ENCODE data around the gene ERBB4.

Gene ERBB4

GRCh38 chr2:211981451-211981850, 557.2 kb downstream of the ERBB4 start:
- DNase-seq = no peak

- DNase-seq = no peak
These were observed 562.5 kb downstream of the ERBB4 start for GRCh38 chr2:211976076-211976475.

GRCh38 chr2:211967234-211967633, 571.4 kb downstream of the ERBB4 start:
- no peak for DNase-seq

- DNase-seq = no peak
These were observed 574.6 kb downstream of the ERBB4 start for GRCh38 chr2:211963969-211964368.

GRCh38 chr2:211957799-211958198, 580.8 kb downstream of the ERBB4 start:
- no peak for DNase-seq

- no peak for DNase-seq
These were observed 583.0 kb downstream of the ERBB4 start for GRCh38 chr2:211955648-211956047.

- no peak for DNase-seq
These were observed 589.7 kb downstream of the ERBB4 start for GRCh38 chr2:211948932-211949331.

GRCh38 chr2:211946960-211947359, 591.6 kb downstream of the ERBB4 start:
- no peak for DNase-seq

GRCh38 chr2:211944572-211944971, 594.0 kb downstream of the ERBB4 start:
- DNase-seq = no peak

- DNase-seq = no peak
These were observed 596.4 kb downstream of the ERBB4 start for GRCh38 chr2:211942153-211942552.

GRCh38 chr2:211941216-211941747, 597.3 kb downstream of the ERBB4 start:
- DNase-seq = no peak

GRCh38 chr2:211939177-211939576, 599.4 kb downstream of the ERBB4 start:
- no peak for DNase-seq

- no peak for DNase-seq
These were observed 603.8 kb downstream of the ERBB4 start for GRCh38 chr2:211934811-211935210.

GRCh38 chr2:211931314-211931713, 607.3 kb downstream of the ERBB4 start:
- no peak for DNase-seq

GRCh38 chr2:211930331-211930730, 608.3 kb downstream of the ERBB4 start:
- DNase-seq = no peak

GRCh38 chr2:211928201-211928600, 610.4 kb downstream of the ERBB4 start:
- no peak for DNase-seq

GRCh38 chr2:211923019-211923418, 615.6 kb downstream of the ERBB4 start:
- no peak for DNase-seq

GRCh38 chr2:211903961-211904360, 634.6 kb downstream of the ERBB4 start:
- DNase-seq = no peak

- no peak for DNase-seq
These were observed 637.3 kb downstream of the ERBB4 start for GRCh38 chr2:211901226-211901846.

GRCh38 chr2:211900518-211900917, 638.1 kb downstream of the ERBB4 start:
- DNase-seq = no peak

GRCh38 chr2:211900000-211900399, 638.6 kb downstream of the ERBB4 start:
- DNase-seq = no peak

- no peak for DNase-seq
These were observed 639.9 kb downstream of the ERBB4 start for GRCh38 chr2:211898702-211899101.

- no peak for DNase-seq
These were observed 657.2 kb downstream of the ERBB4 start for GRCh38 chr2:211881449-211881848.

GRCh38 chr2:211879323-211879722, 659.3 kb downstream of the ERBB4 start:
- no peak for DNase-seq

- no peak for DNase-seq
These were observed 661.5 kb downstream of the ERBB4 start for GRCh38 chr2:211877061-211877460.
